Measurements from ENCODE around the gene UBR1. TPM values are rescaled to one million over a fixed set of nuclear protein-coding genes. Genes with fewer than 3 reads are reported as not detected.
A peak's percentile ranks its signal among the peaks of the same experiment; 100 is the strongest.

Gene UBR1
- total and polyA plus RNA-seq, 7 donors: 4.8 to 25.1 (median 20.4) TPM

DNA sequence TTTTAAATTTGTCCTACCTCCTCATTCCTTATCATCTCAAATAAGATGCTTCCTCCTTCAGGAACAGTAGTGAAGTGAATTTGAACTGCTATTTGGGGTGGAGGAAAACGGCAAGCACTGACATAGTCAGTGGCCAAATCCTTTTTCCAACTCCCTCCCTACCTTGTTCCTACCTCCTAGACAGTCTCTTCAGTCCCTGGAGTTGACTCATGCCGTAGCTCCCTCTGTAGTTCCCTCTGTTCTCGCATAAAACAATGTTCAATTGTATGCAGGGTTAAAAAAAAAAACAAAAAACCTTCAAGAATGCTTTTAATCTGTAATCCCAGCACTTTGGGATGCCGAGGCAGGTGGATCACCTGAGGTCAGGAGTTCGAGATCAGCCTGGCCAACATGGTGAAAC, 1.4 kb downstream of the UBR1 start:
- Histone ChIP-seq H3K27ac (peak overlapping the region; percentile 94), H3K4me1 (peaks cover 46% of the 10 kb centered on the region), H3K4me3 (peak overlapping the region; percentile 93), H3K36me3 (ENCODE audit: insufficient read depth in 1 of 2, low read depth in 1 of 2) (peaks cover 0 to 17% of the 10 kb centered on the region in 2 donors), H3K9me3 (no peaks in the 10 kb centered on the region), H3K27me3 (ENCODE audit: insufficient read depth in 3 of 3, low read length in 2 of 3) (no peaks in the 10 kb centered on the region)
- WGBS, 3 donors: 51 to 68% (median 53%) methylated on average over 5 of the region's 5 CpGs
- intact Hi-C loops (cut with DNase I): loop anchor here in 1 of 2 donors (10.0 kb wide), 1 partner anchor 220 kb away; no protein-coding TSS in a partner anchor
- TF ChIP-seq, protein P1, sequence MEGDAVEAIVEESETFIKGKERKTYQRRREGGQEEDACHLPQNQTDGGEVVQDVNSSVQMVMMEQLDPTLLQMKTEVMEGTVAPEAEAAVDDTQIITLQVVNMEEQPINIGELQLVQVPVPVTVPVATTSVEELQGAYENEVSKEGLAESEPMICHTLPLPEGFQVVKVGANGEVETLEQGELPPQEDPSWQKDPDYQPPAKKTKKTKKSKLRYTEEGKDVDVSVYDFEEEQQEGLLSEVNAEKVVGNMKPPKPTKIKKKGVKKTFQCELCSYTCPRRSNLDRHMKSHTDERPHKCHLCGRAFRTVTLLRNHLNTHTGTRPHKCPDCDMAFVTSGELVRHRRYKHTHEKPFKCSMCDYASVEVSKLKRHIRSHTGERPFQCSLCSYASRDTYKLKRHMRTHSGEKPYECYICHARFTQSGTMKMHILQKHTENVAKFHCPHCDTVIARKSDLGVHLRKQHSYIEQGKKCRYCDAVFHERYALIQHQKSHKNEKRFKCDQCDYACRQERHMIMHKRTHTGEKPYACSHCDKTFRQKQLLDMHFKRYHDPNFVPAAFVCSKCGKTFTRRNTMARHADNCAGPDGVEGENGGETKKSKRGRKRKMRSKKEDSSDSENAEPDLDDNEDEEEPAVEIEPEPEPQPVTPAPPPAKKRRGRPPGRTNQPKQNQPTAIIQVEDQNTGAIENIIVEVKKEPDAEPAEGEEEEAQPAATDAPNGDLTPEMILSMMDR (IDR thresholded peaks at IDR 0.05): no peak
- DNase-seq (no peak), ATAC-seq (no peak)

DNA sequence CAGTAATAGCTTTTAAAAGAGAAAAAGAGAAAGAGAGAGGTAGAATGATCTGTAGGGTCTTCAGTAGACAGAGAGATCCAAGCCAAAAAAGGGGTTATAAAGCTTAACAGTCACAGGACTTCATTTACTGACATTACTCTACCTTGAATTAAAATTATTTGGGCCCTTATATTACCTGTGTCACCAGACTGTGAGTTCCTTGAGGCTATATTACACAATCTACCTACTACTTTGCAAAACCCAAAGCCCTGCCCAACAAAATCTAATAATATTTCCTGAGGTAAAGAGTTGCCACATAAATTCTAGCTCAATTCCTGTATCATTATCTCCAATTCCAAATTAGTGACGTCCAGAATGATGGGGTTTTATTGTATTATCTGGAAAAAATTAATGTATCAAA, 1.9 kb downstream of the UBR1 start:
- no peaks in the 10 kb centered on the region for H3K27me3 ChIP-seq (ENCODE audit: insufficient read depth in 3 of 3, low read length in 2 of 3)
- ATAC-seq (no peak), DNase-seq (no peak)
- peaks cover 0 to 19% of the 10 kb centered on the region in 2 donors for H3K36me3 ChIP-seq (ENCODE audit: insufficient read depth in 1 of 2, low read depth in 1 of 2)
- intact Hi-C loops (cut with DNase I): loop anchor here in 1 of 2 donors (10.0 kb wide), 1 partner anchor 221 kb away; no protein-coding TSS in a partner anchor
- peaks cover 46% of the 10 kb centered on the region for H3K4me1 ChIP-seq
- peak overlapping the region; percentile 93 for H3K4me3 ChIP-seq
- TF ChIP-seq, protein P1 (IDR thresholded peaks at IDR 0.05): no peak
- 28 to 67% (median 44%) methylated on average over 1 of the region's 1 CpG for WGBS, 3 donors
- H3K9me3 ChIP-seq: no peaks in the 10 kb centered on the region
- peak overlapping the region; percentile 94 for H3K27ac ChIP-seq

GRCh38 chr15:43102187-43102586, 3.7 kb downstream of the UBR1 start:
- Histone ChIP-seq H3K27me3 (ENCODE audit: insufficient read depth in 3 of 3, low read length in 2 of 3) (no peaks in the 10 kb centered on the region), H3K4me1 (peaks cover 46% of the 10 kb centered on the region), H3K27ac (peak overlapping the region; percentile 94), H3K4me3 (peak overlapping the region; percentile 16), H3K36me3 (ENCODE audit: insufficient read depth in 1 of 2, low read depth in 1 of 2) (peaks cover 0 to 24% of the 10 kb centered on the region in 2 donors), H3K9me3 (no peaks in the 10 kb centered on the region)
- intact Hi-C loops (cut with DNase I): loop anchor here in 1 of 2 donors (10.0 kb wide), 1 partner anchor 223 kb away; no protein-coding TSS in a partner anchor
- ATAC-seq (peak; percentile 45 to 73 (median 68)), DNase-seq (no peak)
- WGBS, 3 donors: 41 to 88% (median 41%) methylated on average over 1 of the region's 1 CpG
- TF ChIP-seq, protein P1 (IDR thresholded peaks at IDR 0.05): no peak

DNA sequence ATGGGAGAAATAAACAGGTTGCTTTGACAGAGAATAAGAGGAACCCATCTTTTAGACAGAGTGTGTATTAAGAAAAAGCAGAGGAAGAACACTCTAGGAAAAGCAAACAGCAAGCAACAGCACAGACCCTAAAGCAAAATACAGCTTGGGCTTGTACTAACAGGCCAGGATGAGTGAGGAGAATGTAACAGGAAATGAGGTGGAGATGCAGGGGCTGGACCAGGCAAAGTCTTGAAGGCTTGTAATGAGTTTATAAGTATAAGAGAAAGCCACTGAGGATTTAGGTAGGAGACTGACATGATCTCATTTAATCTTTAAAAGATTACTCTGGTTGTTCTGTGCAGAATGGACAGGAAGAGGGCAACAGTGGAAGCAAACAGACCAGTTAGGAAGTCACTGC, 4.9 kb downstream of the UBR1 start:
- Histone ChIP-seq H3K4me3 (no peak overlapping the region), H3K4me1 (peaks cover 45% of the 10 kb centered on the region), H3K36me3 (ENCODE audit: insufficient read depth in 1 of 2, low read depth in 1 of 2) (peaks cover 0 to 31% of the 10 kb centered on the region in 2 donors), H3K27me3 (ENCODE audit: insufficient read depth in 3 of 3, low read length in 2 of 3) (no peaks in the 10 kb centered on the region), H3K27ac (peak overlapping the region; percentile 94), H3K9me3 (no peaks in the 10 kb centered on the region)
- ATAC-seq (no peak), DNase-seq (no peak)
- intact Hi-C loops (cut with DNase I): loop anchor here in 1 of 2 donors (10.0 kb wide), 1 partner anchor 224 kb away; no protein-coding TSS in a partner anchor
- TF ChIP-seq, protein P1 (IDR thresholded peaks at IDR 0.05): no peak
